NCI-H2196 treated with DMSO at 0.1 percent for 48 hours (cell line): ENCODE data around the gene NFIA.

ENCODE experiments used
- DNase-seq: peaks from one replicate; lab custom pipeline; 2025; ENCODE audit not compliant: unreplicated experiment; lab: John Stamatoyannopoulos, UW

NFIA gene

GRCh38 chr1:61289232-61290098, 207.1 kb downstream of the NFIA start:
- DNase-seq: no peak

DNA sequence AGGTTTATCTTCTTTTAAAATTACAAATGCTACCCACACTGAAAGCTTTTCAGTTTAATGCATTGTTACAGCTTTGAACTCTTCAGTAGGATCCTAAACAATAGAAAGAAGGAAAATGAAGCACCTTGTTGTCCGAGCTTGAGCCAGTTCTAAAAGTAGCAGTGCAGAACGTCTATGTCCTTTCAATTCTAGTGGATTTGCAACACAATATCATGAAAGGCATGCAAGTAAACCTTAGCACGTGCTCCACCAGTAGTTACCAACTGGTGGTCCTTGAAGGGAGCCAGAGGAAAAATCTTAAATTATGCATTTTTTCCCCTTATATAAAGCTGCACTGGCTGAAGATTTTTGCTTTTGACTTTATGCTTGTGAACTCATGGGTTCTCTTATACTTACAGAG, 208.2 kb downstream of the NFIA start:
- DNase-seq: no peak

- DNase-seq: no peak
These were observed 210.8 kb downstream of the NFIA start for GRCh38 chr1:61293197-61293596.

DNA sequence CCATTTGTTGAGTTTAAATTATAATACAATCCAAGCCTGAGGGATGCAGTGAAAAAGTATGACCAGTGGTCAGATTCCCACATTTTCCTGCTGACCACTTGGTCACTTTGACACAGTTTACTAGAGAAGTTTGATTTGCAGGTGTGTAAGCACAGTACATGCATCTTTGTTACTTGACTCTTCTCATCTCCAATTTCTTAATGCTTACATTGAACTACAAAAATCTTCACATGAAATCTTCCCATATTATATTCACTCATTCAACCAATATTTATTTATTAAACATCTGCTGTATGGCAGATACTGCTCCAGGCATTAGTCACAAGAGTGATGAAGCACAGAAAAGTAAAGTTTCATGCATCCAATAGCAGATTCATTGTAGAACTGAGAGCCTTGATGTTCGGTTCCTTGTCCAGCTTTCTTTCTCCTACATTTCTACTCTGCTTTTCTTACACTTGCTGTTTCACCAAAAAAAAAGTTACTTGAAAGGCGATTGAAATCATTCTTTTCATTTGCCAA, 211.7 kb downstream of the NFIA start:
- no peak for DNase-seq

- DNase-seq: no peak
These were observed 212.6 kb downstream of the NFIA start for GRCh38 chr1:61294930-61295329.

GRCh38 chr1:61295818-61296537, 213.6 kb downstream of the NFIA start:
- no peak for DNase-seq

DNA sequence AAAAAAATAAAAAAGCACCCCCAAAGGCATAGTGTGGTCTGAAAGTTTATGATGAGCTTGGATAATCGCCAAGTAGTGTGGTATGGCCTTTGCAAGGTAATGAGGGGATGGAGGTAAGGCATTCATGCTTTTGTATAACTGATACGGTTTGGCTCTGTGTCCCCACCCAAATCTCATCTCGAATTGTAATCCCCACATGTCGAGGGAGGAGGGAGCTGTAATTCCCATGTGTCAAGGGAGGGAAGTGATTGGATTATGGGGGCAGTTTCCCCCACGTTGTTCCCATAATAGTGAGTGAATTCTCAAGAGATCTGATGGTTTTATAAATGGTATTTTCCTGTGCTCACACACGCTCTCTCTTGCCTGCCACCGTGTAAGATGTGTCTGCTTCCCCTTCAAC, 215.5 kb downstream of the NFIA start:
- DNase-seq: no peak

- DNase-seq: no peak
These were observed 217.1 kb downstream of the NFIA start for GRCh38 chr1:61299463-61299862.

DNA sequence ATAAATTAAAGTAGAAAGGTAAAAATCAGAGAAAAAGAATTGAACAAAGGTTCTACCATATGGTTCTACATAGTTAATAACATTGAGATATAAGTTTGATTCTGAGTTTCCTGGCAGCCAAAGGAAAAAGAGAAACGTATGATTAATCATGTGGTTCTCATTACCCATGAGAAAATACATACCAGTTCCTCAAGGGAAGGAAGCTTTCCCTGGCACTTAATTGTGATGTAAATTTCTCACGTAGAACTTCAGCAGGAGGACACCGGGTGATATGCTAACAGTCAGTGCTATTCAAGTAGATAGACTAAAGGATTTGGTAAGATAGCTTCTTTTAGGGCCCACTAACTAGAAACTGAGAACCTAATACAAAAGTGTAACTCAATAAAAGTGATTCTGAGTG, 218.5 kb downstream of the NFIA start:
- no peak for DNase-seq

DNA sequence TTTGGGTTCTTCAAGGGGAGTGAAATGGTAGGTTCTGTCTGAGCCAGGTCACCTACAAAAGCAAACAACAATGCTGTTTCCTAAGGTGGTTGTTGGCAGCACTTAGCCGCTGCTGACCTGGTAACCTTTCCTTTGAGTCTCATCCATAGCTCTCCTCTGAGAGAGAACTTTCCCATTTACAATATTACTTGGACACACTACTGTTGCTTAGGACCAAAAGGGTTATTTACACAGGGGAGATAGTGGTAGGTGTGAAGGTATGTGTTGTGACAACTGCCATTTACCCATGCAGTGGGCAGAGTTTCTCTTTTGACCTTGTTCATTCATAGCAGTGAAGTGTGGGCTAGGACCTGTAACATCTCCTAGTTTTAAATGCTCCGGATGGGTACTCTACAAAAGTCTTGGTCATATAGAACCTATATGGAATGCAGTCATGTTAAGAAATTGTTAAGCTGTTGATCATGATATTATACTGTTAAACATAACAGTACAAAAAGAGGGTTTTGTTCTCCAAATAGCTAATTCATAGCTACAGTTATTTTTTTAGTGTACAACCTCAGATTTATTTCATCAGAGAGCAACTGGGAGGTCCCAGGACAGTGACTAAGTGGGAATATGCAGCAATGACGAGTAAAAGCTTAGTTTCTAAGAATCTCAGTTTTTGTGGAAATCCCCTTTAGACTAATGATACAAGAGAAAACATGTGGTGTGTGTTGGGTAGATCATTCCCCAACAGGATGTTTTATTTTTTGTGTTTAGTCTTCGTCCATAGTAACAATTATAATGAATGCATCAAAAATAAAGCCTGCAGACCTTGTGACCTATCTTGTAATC, 219.7 kb downstream of the NFIA start:
- DNase-seq: no peak

DNA sequence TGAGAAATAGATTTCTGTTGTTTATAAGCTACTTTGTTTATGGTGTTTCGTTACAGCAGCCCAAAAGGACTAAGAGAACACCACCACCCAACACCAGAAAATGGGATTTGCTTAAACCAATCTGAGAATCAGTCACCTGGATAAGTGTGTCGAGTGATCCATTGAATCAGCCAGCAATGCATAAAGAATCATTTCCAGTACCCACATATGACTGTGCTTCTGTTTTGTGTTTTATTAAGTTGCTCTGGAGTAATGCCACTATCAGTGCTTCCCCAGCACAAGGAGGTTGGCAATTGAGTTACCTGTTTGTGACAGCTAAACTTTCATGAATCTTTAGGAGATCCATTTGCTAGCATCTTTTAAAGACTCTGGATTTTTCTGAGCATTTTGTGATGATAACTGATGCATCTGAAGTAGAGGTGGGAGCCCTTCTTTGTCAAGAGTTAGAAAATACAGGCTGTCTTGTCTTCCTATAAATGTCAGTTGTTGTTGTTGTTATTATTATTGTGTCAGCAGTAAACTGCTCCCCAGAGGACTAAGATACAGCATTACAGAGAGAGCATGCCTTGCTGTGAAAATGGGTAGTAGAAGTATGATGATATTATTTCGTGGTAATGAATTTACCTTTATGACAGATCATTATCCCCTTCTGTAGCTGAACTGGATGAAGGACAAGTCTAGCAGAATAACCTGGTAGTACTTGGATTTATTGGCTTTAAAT, 225.2 kb downstream of the NFIA start:
- DNase-seq: no peak

DNA sequence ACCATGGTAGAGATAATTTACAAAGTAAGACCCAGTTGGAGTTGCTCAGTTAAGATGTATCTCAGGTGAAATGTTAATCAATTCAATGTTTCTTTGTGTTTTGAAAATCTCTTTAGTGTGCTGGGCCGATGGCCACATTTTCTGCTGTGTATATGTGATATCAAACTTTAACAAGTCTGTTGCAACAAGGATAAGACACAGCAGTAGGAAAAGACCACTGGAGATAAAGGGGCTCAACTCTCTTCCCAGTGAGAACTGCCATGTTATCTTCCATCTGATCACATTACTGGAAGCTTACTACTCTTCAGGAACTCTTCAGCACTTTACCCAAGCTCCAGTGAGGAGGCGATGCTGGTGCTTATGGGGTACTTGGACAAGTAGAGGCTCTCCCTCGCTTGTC, 227.7 kb downstream of the NFIA start:
- DNase-seq: no peak

- DNase-seq: no peak
These were observed 228.2 kb downstream of the NFIA start for GRCh38 chr1:61310538-61310937.

- DNase-seq: no peak
These were observed 231.6 kb downstream of the NFIA start for GRCh38 chr1:61313906-61314422.

- no peak for DNase-seq
These were observed 232.7 kb downstream of the NFIA start for GRCh38 chr1:61315011-61315410.

DNA sequence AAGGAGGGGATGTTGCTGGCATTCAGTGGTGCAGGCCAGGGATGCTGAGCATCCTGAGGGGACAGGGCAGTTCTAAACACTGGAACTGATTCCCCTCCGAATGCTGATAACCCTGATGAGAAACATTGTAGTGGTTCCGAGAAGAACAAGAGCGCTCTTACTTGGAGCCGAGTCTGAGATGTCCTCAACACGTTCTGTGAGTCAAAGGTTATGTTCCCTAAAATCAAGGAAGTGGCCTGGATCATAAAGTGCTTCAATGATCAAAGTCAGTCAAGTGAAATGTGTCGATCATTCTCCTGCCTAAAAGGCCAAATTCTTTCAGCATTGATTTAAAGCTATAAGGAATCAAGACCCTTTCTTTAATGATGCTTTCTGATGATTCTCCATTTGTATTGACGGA, 234.1 kb downstream of the NFIA start:
- DNase-seq: no peak

- DNase-seq: no peak
These were observed 236.2 kb downstream of the NFIA start for GRCh38 chr1:61318319-61319125.

DNA sequence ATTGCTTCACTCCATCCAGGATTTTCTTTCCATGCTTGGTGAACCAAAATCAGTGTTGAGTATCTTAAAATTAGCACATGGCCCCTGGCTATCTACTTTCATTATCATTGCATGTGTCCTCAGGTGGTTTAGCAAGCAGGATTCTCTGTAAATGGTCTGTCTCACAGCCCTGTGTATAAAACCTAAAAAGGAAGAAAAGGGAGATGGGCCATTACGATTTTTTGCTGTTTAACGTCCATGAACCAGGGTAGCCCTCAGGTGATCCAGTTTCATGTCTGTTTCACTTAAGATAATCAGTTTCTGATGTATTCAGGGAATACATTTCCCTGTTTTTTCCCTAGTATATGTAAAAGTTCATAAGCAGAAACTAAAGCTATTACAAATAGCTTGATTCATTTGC, 238.2 kb downstream of the NFIA start:
- DNase-seq: no peak

- DNase-seq: no peak
These were observed 239.8 kb downstream of the NFIA start for GRCh38 chr1:61322008-61322744.
